HepG2 (cell line): Measurements from ENCODE around the gene DNLZ.

Source experiments
- CREB1 ChIP-seq, 2 experiments: fragments of 450-650 bp in 1 of 2; IDR thresholded peaks; 2 replicates each; pipeline ENCODE4 v1.6.1; 2016 to 2017; ENCODE audit warnings: control low read depth in 1 of 2, mild to moderate bottlenecking in 1 of 2, missing compliant biosample characterization in 1 of 2, missing genetic modification characterization in 1 of 2
- DR1 ChIP-seq: sonication (generic); formaldehyde crosslinking; IDR thresholded peaks from 2 replicates; pipeline ENCODE4 v1.8.0; 2021; ENCODE audit warnings: mild to moderate bottlenecking, missing genetic modification reagents, inconsistent platforms
- FOSL1 ChIP-seq: sonication (generic); formaldehyde crosslinking; IDR thresholded peaks from 2 replicates; pipeline ENCODE4 v1.9.0; 2021; ENCODE audit warnings: missing genetic modification reagents, borderline replicate concordance
- GABPA ChIP-seq, 2 experiments: IDR thresholded peaks; 2 replicates each; pipeline ENCODE4 v1.6.1; 2011 to 2016; ENCODE audit warnings: low read depth in 2 of 2, low read length in 1 of 2, missing biosample characterization in 1 of 2, missing genetic modification characterization in 1 of 2
- GMEB1 ChIP-seq: sonication (generic); formaldehyde crosslinking; IDR thresholded peaks from 2 replicates; pipeline ENCODE4 v1.5.1; 2020; ENCODE audit warnings: missing genetic modification reagents, mild to moderate bottlenecking, borderline replicate concordance
- GMEB2 ChIP-seq: IDR thresholded peaks from 2 replicates; pipeline ENCODE4 v1.6.1; 2016; ENCODE audit warnings: missing biosample characterization, missing genetic modification reagents, low read depth
- NFATC3 ChIP-seq: sonication (generic); formaldehyde crosslinking; IDR thresholded peaks from 2 replicates; pipeline ENCODE4 v1.5.1; 2020; ENCODE audit warnings: mild to moderate bottlenecking, missing genetic modification reagents
- POLR2A ChIP-seq, 2 experiments: IDR thresholded peaks; 2 replicates each; pipeline ENCODE4 v1.6.1; 2011; ENCODE audit warnings: low read depth in 2 of 2, low read length in 2 of 2, mild to moderate bottlenecking in 1 of 2, moderate library complexity in 1 of 2; ENCODE audit not compliant: insufficient read depth in 1 of 2
- POLR2AphosphoS5 ChIP-seq: IDR thresholded peaks from 2 replicates; pipeline ENCODE4 v1.6.1; 2012; ENCODE audit warnings: low read depth, low read length
- SMAD9 ChIP-seq: sonication (generic); formaldehyde crosslinking; IDR thresholded peaks from 2 replicates; pipeline ENCODE4 v1.5.1; 2020; ENCODE audit warnings: mild to moderate bottlenecking, missing genetic modification reagents
- ZFP37 ChIP-seq: sonication (generic); formaldehyde crosslinking; IDR thresholded peaks from 2 replicates; pipeline ENCODE4 v1.4.0; 2020; ENCODE audit warnings: missing genetic modification reagents, borderline replicate concordance
- ZNF256 ChIP-seq: sonication (generic); formaldehyde crosslinking; conservative IDR thresholded peaks from 2 replicates; pipeline ENCODE4 v1.4.0; 2020; ENCODE audit warnings: missing genetic modification reagents
- ZNF510 ChIP-seq: sonication (generic); formaldehyde crosslinking; IDR thresholded peaks from 2 replicates; pipeline ENCODE4 v1.4.0; 2020; ENCODE audit warnings: low read depth, mild to moderate bottlenecking, missing genetic modification reagents

DNA sequence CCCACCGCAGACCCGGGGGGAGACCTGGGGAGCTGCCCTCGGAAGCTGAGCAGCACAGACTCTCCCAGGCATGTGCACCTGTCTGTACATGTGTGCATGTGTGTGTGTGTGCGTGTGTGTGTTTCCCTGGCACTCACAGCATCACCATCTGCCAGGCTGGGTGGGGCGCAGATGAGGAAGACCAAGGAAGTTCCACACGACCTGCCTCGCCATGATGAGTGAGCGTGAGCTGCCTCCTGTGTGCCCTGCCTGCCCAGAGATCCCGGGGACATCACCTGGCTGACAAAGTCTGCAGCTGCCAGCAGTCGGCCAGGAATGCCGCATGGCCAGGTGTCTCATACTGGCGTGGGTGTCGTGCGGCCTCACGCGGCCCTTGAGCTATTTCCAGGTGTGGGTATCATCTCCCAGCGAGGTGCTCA lies 40.2 kb downstream of the DNLZ start:
- TF ChIP-seq POLR2AphosphoS5 (no peak), POLR2A (IDR thresholded peaks at IDR 0.05; ENCODE audit: insufficient read depth in 1 of 2, low read depth in 2 of 2, low read length in 2 of 2) (no peak), ZNF256 (no peak), GMEB2 (CRISPR knock-in tag) (no peak), GMEB1 (CRISPR knock-in tag) (no peak), GABPA (IDR thresholded peaks at IDR 0.05; ENCODE audit: low read depth, low read length) (no peak), GABPA (CRISPR knock-in tag; IDR thresholded peaks at IDR 0.05; ENCODE audit: low read depth) (no peak), NFATC3 (no peak), SMAD9 (CRISPR knock-in tag) (no peak), DR1 (no peak), CREB1 (IDR thresholded peaks at IDR 0.05) (no peak), CREB1 (CRISPR knock-in tag; IDR thresholded peaks at IDR 0.05) (no peak), FOSL1 (CRISPR knock-in tag) (no peak), ZFP37 (no peak), ZNF510 (CRISPR knock-in tag) (no peak)
